ENCODE results near the gene RGS5.

Gene RGS5

DNA sequence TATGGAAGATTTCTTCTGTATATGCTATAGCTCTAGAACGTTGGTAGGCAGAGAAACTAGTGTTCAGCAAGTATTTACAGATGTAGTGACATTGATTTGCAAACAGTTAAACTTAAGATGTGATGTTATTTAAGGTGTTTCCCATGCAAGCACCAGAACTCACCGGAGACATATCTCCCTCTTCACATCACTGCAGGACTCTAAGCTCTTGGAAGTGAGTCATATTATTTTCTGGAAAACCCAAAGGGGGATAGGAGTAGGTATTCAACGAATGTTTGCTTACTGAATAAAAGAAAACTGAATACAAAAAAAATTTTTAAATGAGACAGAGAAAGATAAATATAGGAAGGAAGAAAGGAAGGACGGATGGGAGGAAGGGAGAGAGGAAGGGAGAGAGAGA lies 108.5 kb downstream of the RGS5 start:
- no peaks in the 10 kb centered on the region for H3K4me1 ChIP-seq (ENCODE audit: low read length)
- no peak overlapping the region for H3K4me3 ChIP-seq (ENCODE audit: low read length)
- no peak overlapping the region for H3K27ac ChIP-seq (ENCODE audit: low read length)
- 0 out of 2 replicates have a peak, but pooled peaks cover 5% of the 10 kb centered on the region for H3K27me3 ChIP-seq (ENCODE audit: low read depth, low read length)
- H4K20me1 ChIP-seq (ENCODE audit: insufficient read depth, low read length), result no peaks in the 10 kb centered on the region
- TF ChIP-seq EZH2phosphoT487 (IDR thresholded peaks at IDR 0.05; ENCODE audit: low read depth), result no peak
- TF ChIP-seq, protein P1, sequence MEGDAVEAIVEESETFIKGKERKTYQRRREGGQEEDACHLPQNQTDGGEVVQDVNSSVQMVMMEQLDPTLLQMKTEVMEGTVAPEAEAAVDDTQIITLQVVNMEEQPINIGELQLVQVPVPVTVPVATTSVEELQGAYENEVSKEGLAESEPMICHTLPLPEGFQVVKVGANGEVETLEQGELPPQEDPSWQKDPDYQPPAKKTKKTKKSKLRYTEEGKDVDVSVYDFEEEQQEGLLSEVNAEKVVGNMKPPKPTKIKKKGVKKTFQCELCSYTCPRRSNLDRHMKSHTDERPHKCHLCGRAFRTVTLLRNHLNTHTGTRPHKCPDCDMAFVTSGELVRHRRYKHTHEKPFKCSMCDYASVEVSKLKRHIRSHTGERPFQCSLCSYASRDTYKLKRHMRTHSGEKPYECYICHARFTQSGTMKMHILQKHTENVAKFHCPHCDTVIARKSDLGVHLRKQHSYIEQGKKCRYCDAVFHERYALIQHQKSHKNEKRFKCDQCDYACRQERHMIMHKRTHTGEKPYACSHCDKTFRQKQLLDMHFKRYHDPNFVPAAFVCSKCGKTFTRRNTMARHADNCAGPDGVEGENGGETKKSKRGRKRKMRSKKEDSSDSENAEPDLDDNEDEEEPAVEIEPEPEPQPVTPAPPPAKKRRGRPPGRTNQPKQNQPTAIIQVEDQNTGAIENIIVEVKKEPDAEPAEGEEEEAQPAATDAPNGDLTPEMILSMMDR (IDR thresholded peaks at IDR 0.05; ENCODE audit: low read depth, low read length), result no peak
- no peak overlapping the region for H3K9ac ChIP-seq (ENCODE audit: low read length)
- H2AFZ ChIP-seq (ENCODE audit: low read depth, low read length), result no peak overlapping the region
- no peaks in the 10 kb centered on the region for H3K79me2 ChIP-seq (ENCODE audit: low read length)
- no peaks in the 10 kb centered on the region for H3K36me3 ChIP-seq (replicated peaks; ENCODE audit: low read depth, low read length)
- no peaks in the 10 kb centered on the region for H3K9me3 ChIP-seq (ENCODE audit: insufficient read depth, low read length)
- H3K4me2 ChIP-seq (ENCODE audit: low read length), result no peak overlapping the region

DNA sequence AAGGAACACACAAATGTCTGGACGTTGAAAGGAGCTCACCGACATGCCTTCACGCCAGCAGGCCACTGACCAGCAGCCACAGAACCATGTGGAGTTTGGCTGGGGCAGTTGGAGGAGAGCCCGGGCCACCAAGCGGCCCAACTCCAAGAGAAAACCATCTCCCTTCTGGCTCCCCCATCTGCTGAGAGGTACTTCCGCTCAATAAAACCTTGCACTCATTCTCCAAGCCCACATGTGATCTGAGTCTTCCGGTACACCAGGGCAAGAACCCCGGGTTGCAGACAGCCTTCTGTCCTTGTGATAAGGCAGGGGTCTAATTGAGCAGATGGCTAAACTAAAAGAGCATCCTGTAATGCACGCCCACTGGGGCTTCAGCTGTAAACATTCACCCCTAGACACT lies 109.1 kb downstream of the RGS5 start:
- H4K20me1 ChIP-seq (ENCODE audit: insufficient read depth, low read length), result no peaks in the 10 kb centered on the region
- no peaks in the 10 kb centered on the region for H3K79me2 ChIP-seq (ENCODE audit: low read length)
- H3K27ac ChIP-seq (ENCODE audit: low read length), result no peak overlapping the region
- no peaks in the 10 kb centered on the region for H3K4me1 ChIP-seq (ENCODE audit: low read length)
- no peak overlapping the region for H3K9ac ChIP-seq (ENCODE audit: low read length)
- TF ChIP-seq, protein P1 (IDR thresholded peaks at IDR 0.05; ENCODE audit: low read depth, low read length), result no peak
- no peak for TF ChIP-seq EZH2phosphoT487 (IDR thresholded peaks at IDR 0.05; ENCODE audit: low read depth)
- 0 out of 2 replicates have a peak, but pooled peaks cover 5% of the 10 kb centered on the region for H3K27me3 ChIP-seq (ENCODE audit: low read depth, low read length)
- no peak overlapping the region for H2AFZ ChIP-seq (ENCODE audit: low read depth, low read length)
- no peak overlapping the region for H3K4me3 ChIP-seq (ENCODE audit: low read length)
- no peak overlapping the region for H3K4me2 ChIP-seq (ENCODE audit: low read length)
- no peaks in the 10 kb centered on the region for H3K36me3 ChIP-seq (replicated peaks; ENCODE audit: low read depth, low read length)
- H3K9me3 ChIP-seq (ENCODE audit: insufficient read depth, low read length), result no peaks in the 10 kb centered on the region

DNA sequence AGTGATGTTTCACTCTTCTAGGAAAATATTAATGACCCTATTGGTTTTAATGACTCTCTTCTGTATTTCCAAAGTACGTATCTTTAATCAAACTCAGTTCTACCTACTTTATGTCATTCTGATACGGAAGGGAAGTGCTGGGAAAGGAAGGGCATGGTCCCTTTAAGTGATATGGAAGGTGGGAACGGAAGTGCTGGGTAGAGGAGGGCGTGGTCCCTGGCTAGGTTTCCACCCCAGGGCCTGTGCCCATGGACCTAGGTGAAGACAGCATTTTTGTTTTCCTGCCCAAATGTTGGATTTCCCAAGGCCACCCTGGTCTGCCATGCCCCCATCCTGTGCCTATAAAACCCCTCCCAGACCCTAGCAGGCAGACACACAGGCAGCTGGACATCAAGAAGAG lies 109.5 kb downstream of the RGS5 start:
- Histone ChIP-seq H3K9me3 (ENCODE audit: insufficient read depth, low read length) (no peaks in the 10 kb centered on the region), H4K20me1 (ENCODE audit: insufficient read depth, low read length) (no peaks in the 10 kb centered on the region), H3K27me3 (ENCODE audit: low read depth, low read length) (0 out of 2 replicates have a peak, but pooled peaks cover 5% of the 10 kb centered on the region), H3K36me3 (replicated peaks; ENCODE audit: low read depth, low read length) (no peaks in the 10 kb centered on the region), H3K9ac (ENCODE audit: low read length) (no peak overlapping the region), H3K4me3 (ENCODE audit: low read length) (no peak overlapping the region), H3K4me1 (ENCODE audit: low read length) (no peaks in the 10 kb centered on the region), H3K4me2 (ENCODE audit: low read length) (no peak overlapping the region), H3K27ac (ENCODE audit: low read length) (no peak overlapping the region), H3K79me2 (ENCODE audit: low read length) (no peaks in the 10 kb centered on the region), H2AFZ (ENCODE audit: low read depth, low read length) (no peak overlapping the region)
- no peak for TF ChIP-seq EZH2phosphoT487 (IDR thresholded peaks at IDR 0.05; ENCODE audit: low read depth)
- TF ChIP-seq, protein P1 (IDR thresholded peaks at IDR 0.05; ENCODE audit: low read depth, low read length), result no peak
